Measurements from ENCODE around the gene MEF2C. TPM values are rescaled to one million over a fixed set of nuclear protein-coding genes. Genes with fewer than 3 reads are reported as not detected.

MEF2C gene
- total and polyA plus RNA-seq, 7 experiments from 2014 or later, result 0.07 to 40.0 (median 2.2) TPM

- ATAC-seq (no peak), DNase-seq (no peak)
- Histone ChIP-seq H3K9me3 (ENCODE audit: control insufficient read depth in 2 of 3, low read length in 3 of 3) (no peaks in the 10 kb centered on the region), H3K4me3 (ENCODE audit: low read length) (no peak overlapping the region), H3K36me3 (ENCODE audit: control insufficient read depth in 2 of 3, insufficient read depth in 3 of 3, low read length in 3 of 3) (no peaks in the 10 kb centered on the region), H3K27ac (ENCODE audit: low read depth, low read length) (no peak overlapping the region), H3K4me1 (ENCODE audit: control insufficient read depth in 2 of 2, insufficient read depth in 2 of 2, low read length in 2 of 2) (peaks cover 7 to 19% of the 10 kb centered on the region in 2 donors), H3K27me3 (ENCODE audit: control insufficient read depth in 2 of 2, insufficient read depth in 2 of 2, low read length in 2 of 2) (peaks cover 34 to 70% of the 10 kb centered on the region in 2 donors)
- Mint-ChIP-seq H3K4me1 (peaks cover 17 to 43% (median 25%) of the 10 kb centered on the region in 7 donors), H3K9me3 (peaks cover 0 to 46% (median 6%) of the 10 kb centered on the region in 11 donors), H3K36me3 (peaks cover 0 to 10% (median 4%) of the 10 kb centered on the region in 5 donors), H3K27me3 (peaks cover 83 to 95% (median 92%) of the 10 kb centered on the region in 5 donors), H3K4me3 (no peak overlapping the region), H3K27ac (no peak overlapping the region)
- ChIA-PET POLR2A (no interaction called here), CTCF (no interaction called here)
- intact Hi-C loops (cut with micrococcal nuclease), result no loop called here
Observed at GRCh38 chr5:88688156-88688983, 194.6 kb downstream of the MEF2C start.

- Histone ChIP-seq H3K36me3 (ENCODE audit: control insufficient read depth in 2 of 3, insufficient read depth in 3 of 3, low read length in 3 of 3) (no peaks in the 10 kb centered on the region), H3K27me3 (ENCODE audit: control insufficient read depth in 2 of 2, insufficient read depth in 2 of 2, low read length in 2 of 2) (peaks cover 40 to 74% of the 10 kb centered on the region in 2 donors), H3K4me1 (ENCODE audit: control insufficient read depth in 2 of 2, insufficient read depth in 2 of 2, low read length in 2 of 2) (peaks cover 7 to 19% of the 10 kb centered on the region in 2 donors), H3K9me3 (ENCODE audit: control insufficient read depth in 2 of 3, low read length in 3 of 3) (no peaks in the 10 kb centered on the region), H3K4me3 (ENCODE audit: low read length) (no peak overlapping the region), H3K27ac (ENCODE audit: low read depth, low read length) (no peak overlapping the region)
- ChIA-PET CTCF (no interaction called here), POLR2A (no interaction called here)
- Mint-ChIP-seq H3K9me3 (peaks cover 0 to 46% (median 7%) of the 10 kb centered on the region in 11 donors), H3K4me3 (no peak overlapping the region), H3K27me3 (peaks cover 83 to 95% (median 92%) of the 10 kb centered on the region in 5 donors), H3K4me1 (peaks cover 16 to 38% (median 28%) of the 10 kb centered on the region in 7 donors), H3K36me3 (peaks cover 0 to 10% (median 4%) of the 10 kb centered on the region in 5 donors), H3K27ac (peak overlapping the region in 1 of 9 donors; percentile 3)
- ATAC-seq (no peak), DNase-seq (no peak)
- intact Hi-C loops (cut with micrococcal nuclease), result loop anchor here in 1 of 2 donors (2.0 kb wide), 1 partner anchor 201 kb away; no protein-coding TSS in a partner anchor
Observed at GRCh38 chr5:88687373-88687911, 195.5 kb downstream of the MEF2C start.

GRCh38 chr5:88686726-88687125 is 196.3 kb downstream of the MEF2C start:
- intact Hi-C loops (cut with micrococcal nuclease), result loop anchor here in 1 of 2 donors (1.0 to 2.0 kb wide), 3 partner anchors 11 to 202 kb away; no protein-coding TSS in a partner anchor
- Histone ChIP-seq H3K27ac (ENCODE audit: low read depth, low read length) (no peak overlapping the region), H3K4me3 (ENCODE audit: low read length) (no peak overlapping the region), H3K36me3 (ENCODE audit: control insufficient read depth in 2 of 3, insufficient read depth in 3 of 3, low read length in 3 of 3) (no peaks in the 10 kb centered on the region), H3K9me3 (ENCODE audit: control insufficient read depth in 2 of 3, low read length in 3 of 3) (no peaks in the 10 kb centered on the region), H3K4me1 (ENCODE audit: control insufficient read depth in 2 of 2, insufficient read depth in 2 of 2, low read length in 2 of 2) (peaks cover 7 to 19% of the 10 kb centered on the region in 2 donors), H3K27me3 (ENCODE audit: control insufficient read depth in 2 of 2, insufficient read depth in 2 of 2, low read length in 2 of 2) (peaks cover 42 to 71% of the 10 kb centered on the region in 2 donors)
- CTCF ChIA-PET, result no interaction called here
- H3K36me3 Mint-ChIP-seq, result peaks cover 0 to 10% (median 4%) of the 10 kb centered on the region in 5 donors
- DNase-seq (no peak), ATAC-seq (no peak)
- POLR2A ChIA-PET, result no interaction called here
- H3K4me1 Mint-ChIP-seq, result peaks cover 16 to 34% (median 26%) of the 10 kb centered on the region in 7 donors
- peak overlapping the region in 1 of 9 donors; percentile 64 for H3K27ac Mint-ChIP-seq
- H3K4me3 Mint-ChIP-seq, result no peak overlapping the region
- peaks cover 0 to 46% (median 7%) of the 10 kb centered on the region in 11 donors for H3K9me3 Mint-ChIP-seq
- H3K27me3 Mint-ChIP-seq, result peaks cover 83 to 93% (median 90%) of the 10 kb centered on the region in 5 donors

DNA sequence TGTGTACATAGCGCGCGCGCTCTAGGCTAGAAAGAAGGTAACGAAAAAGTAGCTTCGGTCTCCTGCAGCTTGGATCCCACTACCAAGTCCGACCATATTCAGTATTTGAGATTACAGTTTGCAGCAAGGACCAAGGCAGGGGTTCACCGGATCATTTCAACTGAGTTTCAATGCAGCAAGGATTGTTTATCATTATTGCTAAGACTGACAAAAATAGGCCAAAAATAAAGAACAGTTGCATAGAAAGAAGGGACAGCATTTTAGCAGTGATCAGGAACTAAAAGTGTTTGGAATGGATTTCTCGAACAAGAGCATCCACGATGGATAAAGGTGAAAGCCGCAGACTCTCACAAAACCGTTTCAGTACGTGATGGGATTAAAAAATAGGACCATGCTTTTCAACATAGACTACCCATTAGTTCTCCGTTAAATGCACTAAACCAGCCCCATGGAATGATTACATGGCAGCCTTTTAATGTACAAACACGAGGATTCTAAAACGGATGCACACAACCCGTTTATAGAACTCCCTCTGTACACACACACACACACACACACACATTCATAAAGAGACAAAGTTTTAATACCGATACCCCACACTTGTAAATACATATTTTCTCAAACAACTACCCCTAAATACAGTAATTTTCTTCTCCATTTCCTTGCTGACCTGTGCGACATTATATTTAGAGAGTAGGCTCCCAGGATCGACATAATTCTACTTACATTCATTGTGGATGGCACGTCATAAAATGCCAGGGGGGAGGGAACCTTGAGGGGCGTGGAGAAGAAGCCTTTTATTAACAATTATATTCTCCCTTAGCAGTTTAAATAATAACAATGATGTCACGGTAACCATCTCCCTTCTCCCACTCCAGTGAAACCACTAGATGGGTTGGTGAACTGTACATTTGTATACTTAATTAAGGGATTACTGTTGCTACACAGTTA is 197.1 kb downstream of the MEF2C start:
- intact Hi-C loops (cut with micrococcal nuclease), result loop anchor here in 1 of 2 donors (1.0 to 2.0 kb wide), 3 partner anchors 11 to 203 kb away; no protein-coding TSS in a partner anchor
- no peak overlapping the region for H3K27ac ChIP-seq (ENCODE audit: low read depth, low read length)
- Mint-ChIP-seq H3K27me3 (peaks cover 83 to 92% (median 90%) of the 10 kb centered on the region in 5 donors), H3K9me3 (peaks cover 0 to 42% (median 6%) of the 10 kb centered on the region in 11 donors), H3K4me1 (peaks cover 11 to 31% (median 19%) of the 10 kb centered on the region in 7 donors), H3K4me3 (peak overlapping the region in 2 of 10 donors; percentile 23 to 56), H3K36me3 (peaks cover 0 to 10% (median 4%) of the 10 kb centered on the region in 5 donors), H3K27ac (peak overlapping the region in 4 of 9 donors; percentile 14 to 64 (median 32))
- POLR2A ChIA-PET, result no interaction called here
- ATAC-seq, result no peak
- H3K9me3 ChIP-seq (ENCODE audit: control insufficient read depth in 2 of 3, low read length in 3 of 3), result no peaks in the 10 kb centered on the region
- no peaks in the 10 kb centered on the region for H3K36me3 ChIP-seq (ENCODE audit: control insufficient read depth in 2 of 3, insufficient read depth in 3 of 3, low read length in 3 of 3)
- H3K27me3 ChIP-seq (ENCODE audit: control insufficient read depth in 2 of 2, insufficient read depth in 2 of 2, low read length in 2 of 2), result peaks cover 38 to 69% of the 10 kb centered on the region in 2 donors
- H3K4me3 ChIP-seq (ENCODE audit: low read length), result no peak overlapping the region
- peaks cover 5 to 15% of the 10 kb centered on the region in 2 donors for H3K4me1 ChIP-seq (ENCODE audit: control insufficient read depth in 2 of 2, insufficient read depth in 2 of 2, low read length in 2 of 2)
- CTCF ChIA-PET, result interaction anchor here (0.6 kb wide), 1 partner anchor 42 kb away, joined by 3 read pairs; no protein-coding TSS in a partner anchor
- DNase-seq, result no peak

- no peak overlapping the region for H3K27ac ChIP-seq (ENCODE audit: low read depth, low read length)
- peaks cover 0 to 6% of the 10 kb centered on the region in 2 donors for H3K4me1 ChIP-seq (ENCODE audit: control insufficient read depth in 2 of 2, insufficient read depth in 2 of 2, low read length in 2 of 2)
- ChIA-PET CTCF (interaction anchor here (0.6 to 1.0 kb wide), 2 partner anchors 902 to 955 kb away, joined by 3 to 4 read pairs; no protein-coding TSS in a partner anchor), POLR2A (no interaction called here)
- intact Hi-C loops (cut with micrococcal nuclease), result loop anchor here in 1 of 2 donors (5.0 kb wide), 1 partner anchor 416 kb away; the partner anchor contains the start of gene TMEM161B
- peaks cover 40 to 65% of the 10 kb centered on the region in 2 donors for H3K27me3 ChIP-seq (ENCODE audit: control insufficient read depth in 2 of 2, insufficient read depth in 2 of 2, low read length in 2 of 2)
- no peaks in the 10 kb centered on the region for H3K36me3 ChIP-seq (ENCODE audit: control insufficient read depth in 2 of 3, insufficient read depth in 3 of 3, low read length in 3 of 3)
- peak; percentile 55 for ATAC-seq
- DNase-seq, result peak in 1 of 9 donors; percentile 32
- peak overlapping the region in 1 of 9 donors; percentile 29 for H3K27ac Mint-ChIP-seq
- H3K27me3 Mint-ChIP-seq, result peaks cover 82 to 93% (median 83%) of the 10 kb centered on the region in 5 donors
- H3K36me3 Mint-ChIP-seq, result peaks cover 0 to 10% (median 4%) of the 10 kb centered on the region in 5 donors
- no peak overlapping the region for H3K4me3 ChIP-seq (ENCODE audit: low read length)
- H3K4me3 Mint-ChIP-seq, result peak overlapping the region in 7 of 10 donors; percentile 3 to 74 (median 31)
- H3K9me3 Mint-ChIP-seq, result peaks cover 0 to 42% (median 6%) of the 10 kb centered on the region in 11 donors
- H3K9me3 ChIP-seq (ENCODE audit: control insufficient read depth in 2 of 3, low read length in 3 of 3), result no peaks in the 10 kb centered on the region
- H3K4me1 Mint-ChIP-seq, result peaks cover 8 to 22% (median 17%) of the 10 kb centered on the region in 7 donors
Observed at GRCh38 chr5:88683506-88684135, 199.4 kb downstream of the MEF2C start.
